Measurements from ENCODE around the gene RIMS3.
"Not testable (repeated sequence)": the region's sequence is repeated elsewhere in the genome, so short reads cannot be mapped to it uniquely, and the experiment has no call there.

Gene RIMS3

DNA sequence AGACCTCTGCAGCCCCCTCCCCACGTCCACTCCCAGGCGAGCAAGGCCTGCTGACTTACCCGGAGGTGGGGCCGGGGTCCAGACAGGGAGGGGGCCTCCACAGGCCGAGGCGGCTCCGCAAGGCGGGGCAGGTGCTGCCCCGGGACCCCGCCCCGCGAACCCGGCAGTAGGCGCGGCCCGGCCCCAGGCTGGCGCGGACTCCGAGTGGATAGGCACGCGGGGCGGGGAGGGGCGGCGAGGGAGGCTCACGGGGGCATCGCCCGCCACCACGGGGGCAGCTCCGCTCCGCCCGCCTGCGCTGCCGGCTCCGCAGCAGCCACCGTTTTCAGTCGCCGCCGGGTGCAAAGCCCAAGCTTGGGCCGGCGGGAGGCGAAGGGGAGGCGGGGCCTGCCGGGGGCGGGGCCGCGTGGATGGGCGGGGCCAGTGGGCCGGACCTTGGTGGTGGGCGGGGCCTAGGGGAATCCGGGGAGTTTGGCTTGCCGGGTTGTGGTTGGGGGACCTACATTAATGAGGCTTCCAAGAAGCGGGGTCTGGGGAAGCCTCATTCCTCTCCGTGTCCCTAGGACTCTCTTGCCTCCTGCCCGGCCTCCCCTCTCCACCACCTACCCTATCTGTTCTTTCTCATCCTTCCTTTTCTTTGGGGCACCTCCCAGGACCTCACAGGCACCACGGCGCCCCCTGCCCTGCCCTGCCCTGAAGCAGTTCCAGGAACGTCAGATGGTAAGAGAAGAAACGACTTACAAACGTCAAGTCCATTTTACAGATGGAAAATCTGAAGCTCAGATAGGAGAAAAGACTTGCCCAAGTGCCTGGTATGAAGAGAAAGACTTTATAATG is at the start of gene RIMS3:
TSS of gene RIMS3 (minus strand) at position 348 of the 837 bp plus-strand sequence. CDS start 23,757 bp downstream, outside the sequence.
- DNase-seq (ENCODE audit: low spot score): peak; percentile 35

DNA sequence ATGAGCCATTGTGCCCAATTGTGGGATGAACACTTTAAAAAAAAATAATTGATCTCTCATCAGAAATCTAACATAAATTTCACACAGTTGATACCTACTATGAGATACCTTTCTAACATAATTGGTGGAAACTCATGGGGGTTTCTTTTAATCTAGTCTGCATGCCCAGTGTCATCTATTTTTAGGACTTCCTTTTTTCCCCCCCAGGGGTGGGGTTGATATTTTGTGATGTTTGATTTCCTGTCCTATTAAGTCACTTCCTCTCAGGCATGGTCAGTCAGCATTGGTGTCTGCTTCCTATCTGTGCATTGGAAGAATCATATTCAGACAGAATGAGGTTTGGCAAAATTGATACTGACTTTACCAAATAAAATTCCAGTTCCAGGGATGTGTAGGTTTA is 47.5 kb upstream of the RIMS3 start:
- peak; percentile 49 for DNase-seq (ENCODE audit: low spot score)

DNA sequence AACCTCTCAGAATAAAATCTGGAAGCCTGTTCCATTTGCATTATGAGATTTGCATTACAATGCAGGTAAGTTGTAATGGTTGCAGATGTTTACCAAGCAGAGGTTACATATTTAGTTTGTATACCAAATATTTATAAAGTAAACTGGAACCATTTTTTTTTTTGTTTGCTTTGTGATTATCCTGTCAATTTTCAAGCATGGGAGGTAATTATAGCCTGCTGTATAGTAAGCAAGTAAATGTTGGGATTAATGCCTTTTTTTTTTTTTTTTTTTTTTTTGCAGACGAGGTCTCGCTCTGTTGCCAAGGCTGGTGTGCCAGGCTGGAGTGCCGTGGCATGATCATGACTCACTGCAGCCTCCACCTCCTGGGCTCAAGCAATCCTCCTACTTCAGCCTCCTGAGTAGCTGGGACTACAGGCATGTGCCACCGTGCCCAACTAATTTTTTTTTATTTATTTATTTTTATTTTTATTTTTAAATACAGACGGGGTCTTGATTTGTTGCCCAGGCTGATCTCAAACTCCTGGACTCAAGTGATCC is 47.0 kb upstream of the RIMS3 start:
- DNase-seq (ENCODE audit: low spot score): no peak

DNA sequence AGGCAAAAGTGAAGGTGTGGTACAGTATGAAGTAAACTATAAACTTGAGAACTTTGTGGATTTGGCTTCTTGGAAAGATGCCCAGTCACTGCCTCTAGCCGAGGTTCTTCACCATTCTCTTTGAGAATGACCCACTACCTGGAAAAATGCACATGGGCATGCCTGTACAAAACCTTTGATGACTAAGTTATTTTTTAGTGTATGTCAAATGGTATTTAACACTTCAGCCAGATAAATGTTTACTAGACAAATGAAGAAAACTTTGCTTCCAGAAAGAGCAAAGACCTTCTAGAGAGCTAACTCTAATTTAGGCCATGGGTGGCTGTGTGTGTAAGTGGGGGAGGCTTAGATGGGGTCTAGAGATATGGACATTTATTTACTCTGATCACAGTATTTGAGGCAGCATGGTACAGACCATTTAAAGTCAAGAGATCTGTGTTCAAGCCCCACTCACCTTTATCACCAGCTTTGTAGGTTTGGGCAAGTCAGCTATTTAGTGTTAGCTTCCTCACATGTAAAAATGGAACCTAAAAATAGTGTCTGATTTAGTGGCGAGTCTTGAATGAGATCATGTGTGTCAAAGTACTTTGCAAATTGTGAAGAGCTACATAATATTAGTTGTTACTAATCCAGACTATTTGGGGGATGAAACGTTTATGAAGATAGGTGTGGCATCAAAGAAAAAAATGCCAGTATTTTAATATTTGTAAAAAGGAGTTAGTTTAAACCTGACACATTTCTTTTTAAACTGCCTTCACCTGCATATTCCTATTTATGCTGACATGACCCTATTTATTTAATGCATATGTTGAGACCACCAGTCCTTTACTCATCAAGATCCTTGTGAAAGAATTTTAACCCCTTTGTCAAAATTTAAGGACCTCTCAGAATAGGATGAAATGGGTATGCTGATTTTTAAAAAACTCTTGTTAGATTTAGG is 46.3 kb upstream of the RIMS3 start:
- DNase-seq (ENCODE audit: low spot score): no peak

DNA sequence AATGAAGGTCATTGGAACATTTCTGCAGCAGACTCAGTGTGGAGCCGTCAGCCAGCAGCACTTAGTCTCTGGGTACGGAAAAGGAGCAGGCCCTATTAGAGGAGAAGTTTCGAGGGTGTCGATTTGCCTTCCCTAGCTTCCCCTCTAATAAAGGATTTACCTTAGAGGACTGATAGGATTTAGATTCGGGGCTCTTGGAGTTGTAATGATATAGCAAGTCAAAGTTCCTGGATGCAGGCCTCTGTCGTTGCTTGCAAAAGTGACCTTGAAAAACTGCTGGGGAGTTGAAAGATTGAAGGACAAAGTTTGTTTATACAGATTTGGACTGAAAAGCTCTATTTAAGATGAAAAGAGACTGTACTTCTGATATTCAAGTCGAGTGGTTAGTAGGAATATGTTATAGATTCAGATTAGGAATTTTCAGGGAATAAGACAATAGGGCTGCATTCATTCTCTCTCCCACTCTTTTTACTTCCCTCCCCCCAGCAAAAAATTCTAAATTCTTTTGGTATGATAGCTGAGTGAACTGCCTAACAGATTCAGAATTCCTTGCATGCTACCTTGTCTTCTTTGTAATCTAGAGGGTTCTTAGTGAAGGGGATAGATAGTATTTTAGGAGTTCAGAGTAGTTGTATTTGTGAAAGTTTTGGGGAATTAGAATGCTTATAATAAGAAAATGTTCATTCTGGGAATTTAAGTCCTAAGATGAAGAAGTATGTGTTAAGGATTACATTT is 45.3 kb upstream of the RIMS3 start:
- peak; percentile 28 for DNase-seq (ENCODE audit: low spot score)

DNA sequence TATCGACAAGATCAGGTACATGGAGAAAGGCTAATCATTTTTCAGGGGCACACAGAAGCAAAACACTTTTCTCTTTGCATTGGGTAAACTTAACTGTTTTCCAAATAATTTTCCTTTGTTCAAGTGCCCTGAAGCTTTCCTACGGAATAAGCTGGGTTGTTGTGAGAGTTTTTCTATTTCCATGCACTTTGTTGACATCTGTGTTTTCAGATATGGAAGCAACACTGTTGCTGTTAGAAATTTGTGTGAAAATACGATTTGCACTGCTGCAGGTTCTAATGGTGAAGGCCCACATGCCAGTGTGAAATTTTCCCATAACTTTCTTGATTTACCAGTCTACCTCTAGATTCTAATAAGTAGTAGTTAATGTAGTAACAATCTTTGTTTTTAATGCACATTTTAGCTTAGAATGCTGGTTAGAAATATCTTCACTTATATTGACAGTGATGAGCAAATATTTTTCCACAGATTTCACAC is 44.4 kb upstream of the RIMS3 start:
- DNase-seq (ENCODE audit: low spot score): no peak

DNA sequence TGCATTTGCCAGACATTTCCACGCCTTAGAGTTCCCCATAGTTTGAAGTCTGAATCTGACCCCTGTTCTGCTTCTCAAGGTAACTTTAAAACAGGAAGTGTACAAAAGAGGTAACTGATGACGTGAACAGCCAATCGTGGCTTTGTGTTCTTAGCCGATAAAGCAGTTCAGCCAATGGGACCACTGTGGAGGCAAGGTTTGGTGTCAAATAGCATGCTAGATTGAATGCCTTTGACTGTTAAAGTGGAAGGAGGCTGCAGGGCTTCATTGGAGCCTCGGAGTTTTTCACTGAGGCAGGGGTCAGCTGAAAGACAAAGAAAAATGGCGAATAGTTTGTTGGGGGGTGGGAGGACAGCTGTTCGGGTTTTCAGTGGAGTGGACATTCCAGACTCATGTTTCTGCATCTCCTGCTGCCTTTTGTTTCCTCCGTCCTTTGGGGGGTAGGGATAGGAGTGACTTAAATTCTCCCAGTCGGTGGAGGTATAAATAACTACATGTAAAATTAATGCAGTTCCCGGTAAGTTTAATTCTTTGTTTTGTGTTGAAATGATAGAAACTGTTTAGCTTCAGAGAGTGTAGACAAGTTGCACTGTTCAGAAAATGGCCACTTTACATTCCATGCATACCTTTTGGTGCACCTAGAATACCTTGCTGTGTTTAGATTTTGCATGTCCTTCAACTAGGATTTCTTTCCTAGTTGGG is 43.8 kb upstream of the RIMS3 start:
- DNase-seq (ENCODE audit: low spot score): peak; percentile 99

DNA sequence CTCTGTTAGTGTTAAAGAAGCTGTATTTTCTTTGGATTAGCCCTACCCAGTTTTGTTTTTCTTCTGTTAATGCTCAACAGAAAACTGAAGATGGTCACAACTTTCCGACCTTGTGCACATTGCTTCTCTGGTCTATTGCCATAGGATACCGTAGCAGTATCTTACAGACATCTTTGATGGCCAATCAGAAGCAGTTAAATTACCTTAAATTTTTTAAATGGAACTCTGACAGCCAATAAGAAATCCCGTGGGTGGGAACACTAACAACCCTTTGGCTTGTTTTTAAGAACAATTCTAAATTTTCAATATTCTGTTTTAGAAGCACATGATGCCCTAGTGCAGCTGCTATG is 43.2 kb upstream of the RIMS3 start:
- no peak for DNase-seq (ENCODE audit: low spot score)

DNA sequence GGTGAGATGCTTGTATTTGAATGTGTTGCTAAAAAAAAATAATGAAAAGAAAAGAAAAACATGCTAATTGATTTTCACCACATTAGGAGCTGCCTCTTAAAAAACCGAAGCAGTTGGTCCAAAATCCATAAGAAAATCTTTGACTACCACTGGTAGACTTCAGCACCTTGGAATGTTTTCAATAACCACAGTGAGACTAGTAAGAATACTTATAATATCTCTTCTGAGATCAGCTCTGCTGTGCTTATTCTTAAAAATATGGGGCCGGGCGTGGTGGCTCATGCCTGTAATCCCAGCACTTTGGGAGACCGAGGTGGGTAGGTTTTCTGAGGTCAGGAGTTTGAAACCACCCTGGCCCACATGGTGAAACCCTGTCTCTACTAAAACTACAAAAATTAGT is 41.1 kb upstream of the RIMS3 start:
- DNase-seq (ENCODE audit: low spot score): no peak

DNA sequence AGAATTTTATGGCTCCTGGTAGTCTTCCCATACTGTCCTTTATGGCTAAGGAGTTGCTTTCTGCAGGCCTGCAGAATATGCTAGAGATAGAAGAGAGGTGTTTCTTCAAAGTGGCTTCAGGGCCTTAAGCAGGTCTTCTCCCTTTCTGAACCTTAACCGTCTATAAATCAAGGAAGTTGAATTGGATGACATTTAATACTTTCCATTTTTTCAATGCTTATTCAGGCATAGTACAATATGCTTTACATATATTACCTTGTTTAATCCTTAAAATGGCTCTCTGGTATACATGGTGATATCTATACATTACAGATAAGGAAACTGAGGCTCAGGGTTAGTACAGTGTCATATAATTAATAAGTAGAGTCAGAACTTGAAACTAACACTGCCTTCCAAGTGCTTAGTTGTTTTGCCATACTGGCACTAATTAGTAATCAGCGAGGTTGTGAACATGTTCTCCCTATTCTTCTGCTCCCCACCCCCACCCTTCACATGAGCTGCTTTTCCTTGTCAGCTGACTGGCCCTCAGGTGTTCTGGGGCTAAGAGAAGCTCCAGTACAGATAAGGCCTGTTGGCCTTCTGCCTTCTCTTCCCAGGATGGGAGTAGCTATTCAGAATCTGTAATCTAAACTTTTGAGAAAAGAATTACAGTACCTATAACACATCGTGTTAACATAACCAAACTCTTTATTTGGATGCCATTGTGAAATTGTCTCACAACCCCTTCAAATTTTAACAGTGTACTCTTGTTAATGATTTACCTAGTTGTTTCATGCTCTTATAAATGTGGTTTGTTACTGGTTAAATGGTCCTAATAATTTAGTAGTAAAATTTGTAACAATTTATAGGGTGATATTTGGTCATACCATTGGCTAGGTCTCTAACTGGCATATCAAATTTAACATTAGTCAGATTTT is 39.6 kb upstream of the RIMS3 start:
- no peak for DNase-seq (ENCODE audit: low spot score)

DNA sequence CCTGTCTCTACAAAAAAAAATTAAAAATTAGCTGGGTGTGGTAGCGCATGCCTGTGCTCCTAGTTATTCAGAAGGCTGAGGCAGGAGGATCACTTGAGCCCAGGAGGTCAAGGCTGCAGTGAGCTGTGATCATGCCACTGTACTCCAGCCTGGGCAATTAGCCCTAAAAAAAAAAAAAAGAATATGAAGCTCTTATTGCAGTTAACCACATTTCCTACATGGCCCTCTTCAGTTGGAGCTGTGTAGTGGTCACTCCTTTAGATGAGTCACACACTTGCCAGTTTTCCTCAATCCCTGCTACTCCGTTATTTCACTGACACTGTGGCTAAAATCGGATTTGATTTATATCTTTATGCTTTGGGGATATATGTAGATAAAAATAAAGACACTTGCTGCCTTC is 37.8 kb upstream of the RIMS3 start:
- no peak for DNase-seq (ENCODE audit: low spot score)

DNA sequence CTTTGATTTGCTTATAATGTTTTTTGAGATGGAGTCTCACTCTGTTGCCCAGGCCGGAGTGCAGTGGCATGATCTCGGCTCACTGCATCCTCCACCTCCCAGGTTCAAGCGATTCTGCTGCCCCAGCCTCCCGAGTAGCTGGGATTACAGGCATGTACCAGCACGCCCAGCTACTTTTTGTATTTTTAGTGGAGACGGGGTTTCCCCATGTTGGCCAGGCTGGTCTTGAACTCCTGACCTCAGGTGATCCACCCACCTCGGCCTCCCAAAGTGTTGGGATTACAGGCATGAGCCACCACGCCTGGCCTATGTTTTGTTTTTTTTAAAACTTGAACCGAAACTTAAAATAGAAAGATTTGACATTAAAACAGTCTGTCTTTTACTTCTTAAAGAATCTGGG is 37.3 kb upstream of the RIMS3 start:
- not testable (repeated sequence) for DNase-seq (ENCODE audit: low spot score)

DNA sequence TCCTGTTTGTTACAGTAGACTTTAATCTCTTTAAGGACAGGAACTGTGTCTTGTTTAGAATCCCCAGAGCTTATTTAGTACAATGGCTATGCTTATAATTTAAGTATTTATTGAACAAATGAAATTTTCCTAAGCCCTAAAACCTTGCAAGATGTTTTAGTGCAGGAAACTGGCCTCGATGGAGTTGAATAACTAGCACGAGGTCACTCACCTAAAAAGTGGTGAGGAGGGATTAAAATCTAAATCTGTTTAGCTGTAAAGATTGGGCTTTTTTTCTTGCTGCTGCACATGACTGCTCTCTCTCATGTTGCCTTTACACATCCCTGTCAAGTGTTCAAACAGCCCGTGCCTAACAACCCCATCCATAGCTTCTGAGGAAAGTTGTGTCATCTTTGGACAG is 36.2 kb upstream of the RIMS3 start:
- DNase-seq (ENCODE audit: low spot score): no peak

DNA sequence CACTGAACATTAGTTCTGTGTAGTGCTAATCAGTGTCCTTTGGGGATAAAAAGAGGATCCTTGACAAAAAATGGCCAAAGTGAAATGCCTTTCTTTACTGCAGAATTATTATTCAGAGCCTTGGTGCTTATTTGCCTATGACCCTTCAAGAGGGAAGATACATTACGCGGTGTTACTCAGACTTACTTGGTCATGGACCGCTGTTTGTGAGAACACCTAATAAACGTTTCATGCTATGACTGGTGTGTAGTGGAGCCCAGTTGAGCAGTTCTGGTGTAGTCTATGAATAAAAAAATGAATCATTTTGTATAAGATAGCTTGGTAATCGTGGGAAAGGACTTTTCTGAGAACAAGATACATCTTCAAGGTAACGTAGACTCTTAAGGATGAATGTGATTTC is 34.3 kb upstream of the RIMS3 start:
- no peak for DNase-seq (ENCODE audit: low spot score)

DNA sequence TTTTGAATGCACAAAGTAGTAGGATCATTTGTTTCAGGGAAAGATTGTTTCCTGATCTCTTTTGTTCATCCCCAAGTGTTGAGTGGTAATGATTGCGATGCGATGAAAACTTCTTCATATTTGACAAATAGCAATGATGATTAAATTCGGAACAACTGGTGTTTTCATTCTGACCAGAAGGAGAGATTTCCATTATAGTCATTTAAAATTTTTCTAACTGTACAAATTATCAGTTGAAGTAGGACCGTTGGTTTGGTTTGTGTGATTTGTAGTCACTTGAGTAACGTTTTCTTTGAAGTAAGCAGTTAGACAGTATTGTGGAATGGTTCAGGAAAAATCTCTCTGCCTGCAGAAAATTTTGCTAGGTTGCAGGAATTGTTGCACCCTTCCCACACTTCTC is 32.0 kb upstream of the RIMS3 start:
- no peak for DNase-seq (ENCODE audit: low spot score)

DNA sequence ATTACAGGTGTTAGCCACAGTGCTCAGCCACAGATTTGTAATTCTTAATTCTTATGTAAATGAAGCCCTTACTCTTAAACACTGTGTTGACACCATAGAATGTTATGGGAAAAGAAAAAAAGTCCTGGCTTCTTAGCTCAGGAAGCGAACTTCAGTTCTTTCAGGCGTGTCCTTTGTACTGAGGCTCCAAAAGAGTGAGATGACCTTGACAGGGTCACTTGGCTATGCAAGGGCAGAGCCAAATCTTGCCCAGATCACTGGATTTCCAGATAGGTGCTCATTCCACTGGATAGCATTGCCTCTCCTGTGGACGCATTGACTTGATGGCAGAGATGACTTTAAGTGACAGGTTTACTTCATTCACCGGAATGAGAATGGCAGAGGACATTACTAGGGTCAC is 30.8 kb upstream of the RIMS3 start:
- no peak for DNase-seq (ENCODE audit: low spot score)

DNA sequence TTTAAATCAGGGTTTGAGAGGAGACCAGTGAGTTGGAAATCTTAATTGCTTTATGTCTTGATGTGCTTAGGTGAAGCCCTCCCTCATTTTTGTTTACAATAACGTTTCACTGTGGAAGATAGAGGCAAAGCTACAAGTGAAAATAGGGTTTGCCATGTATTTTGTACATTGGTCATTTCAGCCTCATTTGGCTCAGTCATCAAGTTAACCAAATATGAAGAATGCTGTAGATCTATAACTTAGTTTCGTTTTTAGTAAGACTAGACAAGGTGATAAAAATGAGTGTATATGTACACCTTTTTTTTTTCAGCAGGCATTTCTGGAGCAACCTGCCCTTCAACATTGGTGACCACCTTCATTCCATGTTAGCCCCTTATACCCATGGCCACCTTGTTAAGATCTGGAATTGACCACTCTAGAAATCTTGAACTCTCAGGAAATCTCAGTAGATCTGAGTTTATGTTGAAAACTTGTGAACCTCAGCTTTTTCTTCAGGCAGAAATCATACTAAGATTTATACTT is 28.9 kb upstream of the RIMS3 start:
- DNase-seq (ENCODE audit: low spot score): no peak

DNA sequence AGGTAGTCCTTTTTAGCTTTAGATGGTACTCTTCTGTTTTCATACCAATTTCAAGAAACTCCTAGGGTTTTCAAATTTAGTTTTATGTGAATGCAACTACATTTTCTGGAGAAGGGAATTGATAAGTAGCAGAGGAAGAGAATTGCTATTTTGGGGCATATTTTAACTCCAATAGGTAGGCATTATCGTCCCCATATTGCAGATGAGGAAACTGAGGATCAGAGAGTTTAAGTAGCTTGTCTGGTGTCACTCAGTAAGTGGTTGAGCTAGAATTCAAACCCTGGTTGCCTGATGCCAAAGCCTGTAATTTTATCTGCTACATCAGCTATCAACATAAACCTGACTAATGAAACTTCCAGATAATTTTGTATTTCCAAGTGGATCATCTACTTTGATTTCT is 27.9 kb upstream of the RIMS3 start:
- no peak for DNase-seq (ENCODE audit: low spot score)

DNA sequence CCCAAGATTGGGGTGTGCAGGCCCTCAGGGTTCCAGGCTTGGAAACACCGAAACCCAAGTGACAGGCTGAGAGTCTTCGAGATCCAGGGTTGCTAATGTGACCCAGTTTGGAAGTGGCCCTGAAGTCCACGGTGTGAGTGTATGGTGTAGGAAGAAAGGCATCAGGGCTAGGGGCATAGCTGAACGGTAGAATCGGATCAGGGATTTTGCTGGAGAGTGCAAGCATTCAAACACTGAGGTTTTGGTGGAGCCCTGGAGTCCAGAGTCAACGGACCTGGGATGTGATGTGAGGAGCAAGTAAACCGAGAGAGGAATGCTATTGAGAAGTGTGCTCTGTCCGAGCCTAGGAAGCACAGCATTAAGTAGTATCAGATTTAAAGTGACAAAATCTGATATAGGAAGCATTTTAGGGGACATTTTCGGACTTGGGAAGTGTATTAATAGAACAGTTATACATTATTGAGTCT is 27.0 kb upstream of the RIMS3 start:
- DNase-seq (ENCODE audit: low spot score): peak; percentile 72
